ENCODE measurements around the gene NEAT1.

The NEAT1 gene

DNA sequence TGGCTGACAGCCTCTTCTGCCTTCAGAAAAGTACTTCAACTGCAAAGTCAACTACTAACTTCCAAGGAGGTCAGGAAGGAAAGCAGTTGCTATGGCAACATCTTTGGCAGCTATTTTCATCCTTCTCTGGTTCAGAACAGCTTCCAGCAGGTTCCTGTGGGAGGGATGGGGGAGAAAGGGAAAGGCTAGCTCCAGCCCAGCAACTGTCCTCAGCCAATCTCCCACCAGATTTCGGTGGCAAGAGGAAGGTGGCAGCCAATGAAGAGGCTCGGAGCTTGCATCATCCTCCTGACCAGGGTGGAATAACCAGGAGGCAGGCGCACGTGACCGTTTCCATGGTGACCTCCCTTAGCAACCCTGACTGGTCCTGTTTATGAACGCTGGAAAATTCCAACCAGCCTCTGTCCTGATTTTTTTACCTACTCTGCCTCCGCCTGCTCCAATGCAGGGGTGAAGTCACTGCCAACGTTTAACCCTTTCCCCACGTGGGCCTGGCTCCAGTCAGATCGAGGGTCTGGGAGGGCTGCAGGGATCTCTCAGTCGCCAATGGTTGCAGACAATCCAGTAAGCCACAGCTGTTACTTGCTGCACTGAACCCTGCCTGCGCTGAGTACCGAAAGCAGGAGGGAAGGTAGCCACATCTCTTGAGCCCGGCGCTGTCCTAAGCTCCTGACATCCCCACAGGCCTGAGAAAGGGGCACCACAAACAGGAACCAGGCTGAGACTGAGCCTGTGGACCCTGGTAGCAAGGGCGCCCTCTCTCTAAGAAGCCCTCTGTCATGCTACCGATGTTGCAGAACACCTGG is 65.1 kb downstream of the NEAT1 start:
- peak in 1 of 2 donors; percentile 58 for DNase-seq

DNA sequence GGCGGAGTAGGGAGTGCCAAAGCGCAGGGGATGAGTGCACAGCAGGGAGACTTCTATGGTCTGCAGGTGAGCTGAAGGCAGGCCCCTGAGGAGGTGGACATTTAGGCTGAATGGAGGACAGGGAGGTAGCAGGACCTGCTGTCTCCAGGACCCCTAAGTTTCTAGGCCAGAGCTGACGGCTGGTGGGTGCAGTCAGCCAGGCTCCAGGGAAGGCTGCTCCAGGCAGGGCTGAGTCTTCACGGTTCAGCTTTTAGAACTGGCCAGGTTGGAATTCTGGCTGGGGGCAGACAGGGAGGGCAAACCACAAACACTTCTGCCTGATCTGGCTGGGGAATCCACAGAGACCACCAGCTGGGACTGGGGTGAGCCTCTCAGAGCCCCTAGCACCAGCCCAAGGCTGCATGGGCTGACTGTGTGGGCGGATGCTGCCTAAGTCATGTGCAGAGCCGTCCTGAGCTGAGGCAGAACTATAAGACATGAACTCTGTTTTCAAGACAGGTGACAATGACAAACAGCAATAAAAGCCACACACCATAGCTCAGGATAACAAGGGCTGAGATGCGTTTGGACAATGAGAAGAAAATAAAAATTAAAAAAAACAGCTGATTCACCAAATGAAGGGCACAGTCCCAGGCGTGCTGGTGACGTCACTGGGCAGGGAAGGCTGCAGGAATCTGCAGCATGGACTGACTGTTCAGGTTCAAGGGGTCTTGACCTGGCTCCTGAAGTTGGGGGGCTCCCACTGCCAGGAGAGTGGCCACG is 65.9 kb downstream of the NEAT1 start:
- DNase-seq, result no peak

DNA sequence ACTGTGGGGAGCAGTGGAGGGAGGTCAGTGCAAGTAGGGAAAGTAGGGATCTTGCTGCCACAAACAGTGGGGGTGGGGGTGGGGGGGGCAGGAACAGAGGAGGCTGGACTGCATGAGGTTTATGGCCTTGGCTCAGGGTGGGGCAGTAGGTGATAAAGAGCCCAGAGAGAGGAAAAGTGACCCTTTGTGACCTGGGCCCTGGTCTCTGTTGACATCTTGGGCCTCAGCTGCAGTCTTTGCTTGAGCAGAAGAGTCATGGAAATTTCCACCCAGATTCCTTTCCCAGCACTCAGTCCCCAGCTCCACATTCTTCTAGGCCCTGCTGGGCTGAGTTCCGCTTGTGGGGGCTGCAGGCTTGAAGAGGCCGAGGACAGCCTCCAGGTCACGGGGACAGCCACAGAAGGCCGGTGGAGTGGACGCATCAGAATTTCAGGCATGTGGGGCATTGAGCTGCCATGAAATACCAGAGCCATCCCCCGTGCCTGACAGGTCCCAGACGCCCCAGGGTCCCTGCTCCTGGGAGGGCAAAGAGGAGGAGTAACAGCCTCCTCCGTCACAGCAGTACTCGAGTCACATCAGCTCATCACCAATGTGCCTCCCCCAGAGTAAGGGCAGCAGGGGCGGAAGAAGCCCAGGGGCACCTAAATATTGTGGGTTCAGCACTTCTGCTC is 66.6 kb downstream of the NEAT1 start:
- no peak for DNase-seq

DNA sequence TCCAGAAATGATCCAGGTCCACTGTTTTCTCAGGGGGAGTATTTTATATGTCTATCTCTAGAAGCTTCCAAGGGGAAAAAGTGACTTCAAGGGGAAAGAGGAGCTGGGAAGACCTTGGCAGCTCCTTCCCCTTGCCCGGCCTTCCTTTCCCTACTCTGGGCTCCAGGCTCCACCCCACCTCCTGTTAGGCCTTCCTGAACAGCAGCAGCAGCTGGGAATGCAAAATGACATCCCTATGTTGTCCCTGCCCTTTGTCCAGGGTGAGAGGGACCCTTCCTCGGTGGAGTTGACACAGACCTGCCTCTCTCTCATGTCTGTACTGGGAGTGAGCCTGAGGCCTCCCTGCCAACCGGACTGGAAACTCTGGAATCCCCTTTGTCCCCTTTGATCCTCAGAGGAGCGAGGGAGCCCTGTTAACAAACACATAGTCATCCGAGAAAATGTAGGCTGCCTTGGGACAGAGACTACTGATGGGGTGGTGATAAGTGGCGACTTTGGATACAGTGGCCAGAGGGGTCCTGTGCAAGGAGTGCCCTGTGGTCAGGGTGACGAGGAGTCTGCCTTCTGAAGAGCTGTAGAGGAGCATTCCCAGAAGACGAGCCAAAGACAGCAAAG is 67.2 kb downstream of the NEAT1 start:
- DNase-seq, result no peak

DNA sequence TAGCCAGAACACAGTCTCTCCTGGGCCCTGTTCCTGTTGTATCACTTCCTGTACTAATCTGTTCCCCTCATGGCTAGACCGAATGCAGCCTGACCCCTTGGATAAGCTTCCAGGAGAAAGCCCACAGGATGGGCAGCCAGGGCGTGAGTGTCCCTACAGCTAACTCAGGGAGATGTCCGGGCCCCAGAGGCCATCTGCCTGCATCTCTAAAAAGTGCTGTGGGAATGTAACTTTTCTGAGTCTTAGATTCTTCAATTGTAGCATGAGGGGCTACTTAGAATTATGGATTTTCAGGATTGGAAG is 68.5 kb downstream of the NEAT1 start:
- DNase-seq, result no peak

DNA sequence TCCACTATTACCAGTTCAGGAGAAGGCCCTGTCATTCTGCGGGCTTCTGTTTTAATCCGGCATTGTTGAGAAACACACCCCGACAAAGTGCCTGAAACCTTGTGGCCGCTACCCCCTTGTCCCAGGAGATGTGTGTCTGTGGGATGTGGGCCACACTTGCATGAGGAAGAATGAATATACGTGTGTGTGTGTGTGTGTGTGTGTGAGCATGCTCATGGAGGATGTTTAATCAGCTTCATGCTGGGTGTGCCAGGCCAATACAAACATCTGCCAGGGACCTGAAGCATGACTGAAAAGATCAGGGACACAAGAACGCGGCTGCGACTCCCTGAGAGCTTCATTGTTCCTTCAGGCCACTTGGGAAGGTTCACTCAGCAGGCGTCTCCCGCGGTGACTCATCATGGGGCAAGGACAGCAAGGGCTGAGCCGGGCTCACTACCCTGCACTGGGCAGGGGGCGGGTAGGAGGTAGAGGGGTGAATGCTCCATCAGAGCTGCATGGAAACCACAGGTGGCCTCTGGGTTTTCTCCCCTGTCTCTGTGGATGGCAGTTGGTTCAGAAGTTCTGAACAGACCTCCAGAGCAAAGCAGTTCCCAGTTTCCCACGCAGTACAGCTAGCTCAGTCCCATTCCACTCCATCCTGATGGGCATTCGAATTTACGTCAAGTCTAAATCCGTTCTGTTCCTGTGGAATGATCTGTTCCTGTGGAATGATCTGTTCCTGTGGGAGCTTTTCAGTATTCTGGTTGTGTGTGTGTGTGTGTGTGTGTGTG is 69.2 kb downstream of the NEAT1 start:
- DNase-seq, result no peak

DNA sequence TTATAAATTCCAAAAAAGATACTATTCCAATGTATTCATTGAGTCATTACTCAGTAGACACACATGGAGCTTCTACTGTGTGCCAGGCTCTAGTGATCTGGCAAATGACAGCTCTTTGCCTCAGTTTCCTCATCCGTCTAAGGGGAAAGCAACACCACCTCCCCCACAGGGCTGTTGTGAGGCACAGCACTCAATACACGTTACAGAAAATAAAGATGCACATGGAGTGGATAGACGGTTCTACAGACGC is 69.7 kb downstream of the NEAT1 start:
- no peak for DNase-seq

DNA sequence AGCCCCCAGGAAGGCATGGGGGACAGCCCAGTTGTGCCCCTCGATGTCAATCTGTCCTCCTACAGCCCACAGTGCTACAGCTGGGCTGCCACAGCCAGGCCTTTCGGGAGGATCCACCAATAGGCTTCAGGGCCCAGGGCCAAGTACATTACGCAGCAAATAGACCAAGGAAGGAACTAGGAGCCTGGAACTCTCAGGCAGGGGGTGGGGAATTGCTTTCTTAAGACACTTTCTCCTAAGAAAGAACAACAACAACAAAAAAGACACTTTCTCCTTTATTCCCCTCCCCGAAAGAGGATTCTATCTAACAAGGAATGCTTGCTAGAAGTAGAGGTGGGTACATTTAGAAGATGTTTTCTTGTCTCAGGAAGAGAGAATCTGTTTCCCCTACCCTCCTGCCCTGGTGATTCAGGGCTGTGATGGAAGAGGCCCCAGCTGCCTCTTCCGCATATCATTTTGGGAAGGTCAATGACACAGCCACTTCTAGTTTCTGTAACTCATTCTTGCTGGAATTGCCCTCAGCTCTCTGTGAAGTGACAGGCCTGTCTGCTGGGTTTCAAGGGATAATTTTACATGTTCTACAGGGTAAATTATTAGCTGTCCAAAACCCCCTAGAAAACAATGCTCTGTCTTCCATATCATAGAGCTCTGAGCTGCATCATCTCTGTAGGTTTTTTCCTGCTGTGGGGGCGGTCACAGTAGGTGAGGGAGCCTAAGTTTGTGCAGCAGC is 70.2 kb downstream of the NEAT1 start:
- DNase-seq, result peak in 1 of 2 donors; percentile 41

DNA sequence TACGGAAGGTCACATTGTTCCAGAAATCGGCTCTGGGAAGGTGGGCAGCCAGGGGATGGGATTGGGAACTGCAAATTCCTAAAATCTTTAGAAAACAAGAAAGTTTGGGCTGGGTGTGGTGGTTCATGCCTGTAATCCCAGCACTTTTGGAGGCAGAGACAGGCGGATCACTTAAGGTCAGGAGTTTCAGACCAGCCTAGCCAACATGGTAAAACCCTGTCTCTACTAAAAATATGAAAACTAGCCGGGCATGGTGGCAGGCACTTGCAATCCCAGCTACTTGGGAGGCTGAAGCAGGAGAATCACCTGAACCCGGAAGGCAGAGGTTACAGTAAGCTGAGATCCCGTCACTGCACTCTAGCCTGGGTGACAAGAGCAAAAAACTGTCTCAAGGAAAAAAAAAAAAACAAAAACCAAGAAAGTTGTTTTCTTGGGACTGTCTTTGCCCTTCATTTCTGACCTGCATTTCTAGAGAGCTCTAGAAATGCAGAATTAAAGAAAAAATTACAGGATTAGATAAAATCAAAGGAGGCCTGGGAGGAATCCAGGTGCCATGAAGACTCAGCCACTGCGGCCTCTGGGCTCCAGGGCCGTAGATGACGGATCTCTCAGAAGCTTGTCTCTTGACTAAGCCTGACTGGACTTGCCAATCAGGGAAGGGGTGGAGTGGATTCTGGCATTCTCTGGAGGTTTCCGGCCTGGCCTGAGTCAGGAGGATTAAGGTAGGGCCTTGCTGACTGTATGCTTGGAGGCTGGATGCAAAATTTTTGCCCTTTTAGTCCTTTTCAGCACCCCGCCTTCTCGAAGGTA is 71.0 kb downstream of the NEAT1 start:
- DNase-seq, result no peak
